Osteocyte (in vitro differentiated cells): ENCODE data around the gene CDC20B. TPM values are rescaled to one million over a fixed set of nuclear protein-coding genes. Genes with fewer than 3 reads are reported as not detected.

Experiments
- DNase-seq: peaks from one replicate; pipeline ENCODE4 v3.0.0; 2021; ENCODE audit warnings: mixed read lengths; ENCODE audit not compliant: unreplicated experiment; ENCODE audit errors: extremely low spot score
- H3K27ac Mint-ChIP-seq: one replicate; pipeline ENCODE4 v1.8.0; 2021; ENCODE audit warnings: mild to moderate bottlenecking, mixed read lengths; ENCODE audit not compliant: unreplicated experiment
- H3K27me3 Mint-ChIP-seq: one replicate; pipeline ENCODE4 v1.8.0; 2021; ENCODE audit warnings: mixed read lengths; ENCODE audit not compliant: unreplicated experiment
- H3K36me3 Mint-ChIP-seq: one replicate; pipeline ENCODE4 v1.8.0; 2021; ENCODE audit warnings: mixed read lengths; ENCODE audit not compliant: unreplicated experiment
- H3K4me1 Mint-ChIP-seq: one replicate; pipeline ENCODE4 v1.8.0; 2021; ENCODE audit warnings: mixed read lengths; ENCODE audit not compliant: unreplicated experiment
- H3K4me3 Mint-ChIP-seq: one replicate; pipeline ENCODE4 v1.8.0; 2021; ENCODE audit warnings: mild to moderate bottlenecking, moderate library complexity, mixed read lengths; ENCODE audit not compliant: unreplicated experiment
- H3K9me3 Mint-ChIP-seq: one replicate; pipeline ENCODE4 v1.8.0; 2021; ENCODE audit warnings: mixed read lengths; ENCODE audit not compliant: unreplicated experiment
- CTCF ChIP-seq: fragments of 200-600 bp; sonication (generic); IDR thresholded peaks from 2 replicates; pipeline ENCODE4 v1.5.0; 2021; ENCODE audit warnings: antibody characterized with exemption, mild to moderate bottlenecking, moderate library complexity
- total RNA-seq: library from RNA; stranded (reverse); gene quantifications from 2 replicates; pipeline ENCODE4 v1.2.1, GENCODE V29; 2021

Gene CDC20B
- total RNA-seq, 1 donor from 2014 or later: not detected

DNA sequence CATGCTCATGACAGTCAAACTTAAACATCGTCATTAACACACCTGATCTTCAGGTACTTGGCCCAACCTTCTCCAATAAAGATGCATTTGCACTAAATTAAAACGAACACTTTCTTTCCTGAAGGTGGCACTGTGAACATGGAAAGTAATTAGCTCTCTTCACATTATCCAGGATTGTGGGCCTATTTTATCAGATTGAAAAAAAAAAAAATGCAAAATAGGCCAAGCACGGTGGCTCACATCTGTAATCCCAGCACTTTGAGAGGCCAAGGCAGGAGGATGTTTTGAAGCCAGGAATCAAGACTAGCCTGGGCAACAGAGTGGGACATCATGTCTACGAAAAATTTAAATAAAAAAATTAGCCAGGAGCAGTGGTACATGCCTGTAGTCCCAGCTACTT is 14.4 kb upstream of the CDC20B start:
- H3K4me3 Mint-ChIP-seq: no peak overlapping the region
- no peak for DNase-seq
- peaks cover 3% of the 10 kb centered on the region for H3K9me3 Mint-ChIP-seq
- H3K27ac Mint-ChIP-seq: no peak overlapping the region
- peak; percentile 38 for TF ChIP-seq CTCF
- no peaks in the 10 kb centered on the region for H3K4me1 Mint-ChIP-seq
- no peaks in the 10 kb centered on the region for H3K36me3 Mint-ChIP-seq
- H3K27me3 Mint-ChIP-seq: peaks cover 85% of the 10 kb centered on the region

GRCh38 chr5:55180016-55180415 is 7.0 kb upstream of the CDC20B start:
- no peak for DNase-seq
- Mint-ChIP-seq H3K27me3 (peaks cover 92% of the 10 kb centered on the region), H3K36me3 (no peaks in the 10 kb centered on the region), H3K4me1 (peaks cover 12% of the 10 kb centered on the region), H3K9me3 (peaks cover under 1% of the 10 kb centered on the region), H3K4me3 (no peak overlapping the region), H3K27ac (no peak overlapping the region)
- no peak for TF ChIP-seq CTCF

DNA sequence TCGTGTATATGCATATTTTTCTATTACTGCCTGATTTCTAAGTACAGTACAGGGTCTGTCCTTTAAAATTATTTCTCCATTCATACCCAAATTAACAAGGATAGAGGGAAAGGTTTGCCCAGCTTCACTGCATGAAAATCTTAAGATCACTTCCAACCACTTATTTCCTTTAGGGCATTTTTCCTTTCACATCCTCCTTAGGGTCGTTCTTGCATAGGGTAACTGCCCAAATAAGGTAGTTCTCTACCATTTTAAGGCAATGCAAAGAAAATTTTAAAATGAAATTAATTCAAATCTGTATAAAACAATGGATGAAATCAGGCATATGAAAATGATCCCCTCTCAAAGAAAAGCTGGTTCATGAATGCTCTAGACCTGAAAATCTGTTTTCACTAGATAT is 4.1 kb upstream of the CDC20B start:
- no peak overlapping the region for H3K4me3 Mint-ChIP-seq
- DNase-seq: no peak
- TF ChIP-seq CTCF: no peak
- no peaks in the 10 kb centered on the region for H3K9me3 Mint-ChIP-seq
- peaks cover 26% of the 10 kb centered on the region for H3K4me1 Mint-ChIP-seq
- no peak overlapping the region for H3K27ac Mint-ChIP-seq
- H3K27me3 Mint-ChIP-seq: peaks cover 82% of the 10 kb centered on the region
- no peaks in the 10 kb centered on the region for H3K36me3 Mint-ChIP-seq

- no peaks in the 10 kb centered on the region for H3K36me3 Mint-ChIP-seq
- H3K9me3 Mint-ChIP-seq: no peaks in the 10 kb centered on the region
- peaks cover 78% of the 10 kb centered on the region for H3K27me3 Mint-ChIP-seq
- TF ChIP-seq CTCF: peak; percentile 21
- H3K4me1 Mint-ChIP-seq: peaks cover 26% of the 10 kb centered on the region
- no peak overlapping the region for H3K27ac Mint-ChIP-seq
- H3K4me3 Mint-ChIP-seq: peak overlapping the region; percentile 41
- no peak for DNase-seq
Observed at GRCh38 chr5:55176176-55176818, 3.3 kb upstream of the CDC20B start.

DNA sequence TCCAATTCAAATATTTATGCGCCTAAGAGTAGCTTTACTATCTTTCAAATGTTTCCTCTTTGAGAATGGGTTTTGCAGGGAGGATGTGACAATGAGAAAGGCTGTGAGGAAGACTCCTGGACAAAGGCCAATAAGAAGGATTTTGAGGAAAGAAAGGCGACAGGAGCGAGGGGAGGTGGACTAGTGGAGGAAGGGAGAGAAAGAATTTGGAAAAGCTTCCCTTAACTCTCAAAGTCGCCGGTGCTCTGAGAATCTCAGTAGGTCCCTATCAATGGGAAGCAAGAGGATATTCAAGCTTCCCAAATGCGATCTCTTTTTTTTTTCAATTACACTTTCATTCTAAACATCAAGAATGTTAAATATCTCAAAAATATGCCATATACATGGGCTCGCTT is 2.8 kb upstream of the CDC20B start:
- H3K4me3 Mint-ChIP-seq: peak overlapping the region; percentile 50
- H3K9me3 Mint-ChIP-seq: no peaks in the 10 kb centered on the region
- DNase-seq: no peak
- no peak for TF ChIP-seq CTCF
- H3K36me3 Mint-ChIP-seq: no peaks in the 10 kb centered on the region
- H3K27ac Mint-ChIP-seq: no peak overlapping the region
- H3K27me3 Mint-ChIP-seq: peaks cover 73% of the 10 kb centered on the region
- H3K4me1 Mint-ChIP-seq: peaks cover 26% of the 10 kb centered on the region
